WTC11 (cell line): Measurements from ENCODE around the gene MARF1. TPM values are rescaled to one million over a fixed set of nuclear protein-coding genes. Genes with fewer than 3 reads are reported as not detected.

ENCODE experiments used
- ATAC-seq: fragments of 200-7000 bp; cut with Tn5 transposase; 2 replicates; pipeline ENCODE4 v1.10.0; 2021; ENCODE audit warnings: mild to moderate bottlenecking, moderate library complexity
- CTCF ChIA-PET: fragments of 300-600 bp; sonication (Branson Sonifier 250); formaldehyde crosslinking; loops from one replicate; lab custom pipeline; 2021; ENCODE audit warnings: antibody characterized with exemption; lab: Charles Lee
- POLR2A ChIA-PET: fragments of 350-600 bp; sonication (Branson Sonifier 250); formaldehyde crosslinking; loops from one replicate; lab custom pipeline; 2021; ENCODE audit warnings: antibody characterized with exemption; lab: Charles Lee
- DNase-seq: peaks from one replicate; pipeline ENCODE4 v3.0.0; 2021; ENCODE audit warnings: low spot score
- H3K27ac Mint-ChIP-seq: 2 replicates; pipeline ENCODE4 v1.8.0; 2021; ENCODE audit warnings: mixed read lengths
- H3K27me3 Mint-ChIP-seq: 2 replicates; pipeline ENCODE4 v1.8.0; 2021; ENCODE audit warnings: low read depth, mild to moderate bottlenecking, moderate library complexity, mixed read lengths
- H3K36me3 Mint-ChIP-seq: 2 replicates; pipeline ENCODE4 v1.8.0; 2021; ENCODE audit warnings: mixed read lengths
- H3K4me1 Mint-ChIP-seq: 2 replicates; pipeline ENCODE4 v1.8.0; 2022; ENCODE audit warnings: mixed read lengths
- H3K4me3 Mint-ChIP-seq: 2 replicates; pipeline ENCODE4 v1.8.0; 2021; ENCODE audit warnings: mild to moderate bottlenecking, moderate library complexity, mixed read lengths
- H3K9me3 Mint-ChIP-seq: 2 replicates; pipeline ENCODE4 v1.8.0; 2021; ENCODE audit warnings: mixed read lengths
- AFF4 ChIP-seq: sonication (generic); formaldehyde crosslinking; IDR thresholded peaks from 2 replicates; pipeline ENCODE4 v1.8.1; 2023; ENCODE audit warnings: mild to moderate bottlenecking, missing genetic modification reagents, borderline replicate concordance
- ATF1 ChIP-seq: sonication (generic); formaldehyde crosslinking; IDR thresholded peaks from 2 replicates; pipeline ENCODE4 v1.8.1; 2023; ENCODE audit warnings: mild to moderate bottlenecking, moderate library complexity, missing genetic modification reagents
- ATF6 ChIP-seq: sonication (generic); formaldehyde crosslinking; IDR thresholded peaks from 2 replicates; pipeline ENCODE4 v1.8.1; 2023; ENCODE audit warnings: mild to moderate bottlenecking, missing genetic modification reagents
- CBFB ChIP-seq: sonication (generic); formaldehyde crosslinking; IDR thresholded peaks from 2 replicates; pipeline ENCODE4 v1.8.1; 2022; ENCODE audit warnings: mild to moderate bottlenecking, low read depth, missing genetic modification reagents
- EMX1 ChIP-seq: fragments of 250-450 bp; sonication (Bioruptor Pico); IDR thresholded peaks from 2 replicates; pipeline ENCODE4 v1.8.0; 2021; ENCODE audit warnings: mild to moderate bottlenecking
- ETV6 ChIP-seq: sonication (generic); formaldehyde crosslinking; IDR thresholded peaks from 2 replicates; pipeline ENCODE4 v1.8.1; 2022; ENCODE audit warnings: mild to moderate bottlenecking, missing genetic modification reagents
- GRHL2 ChIP-seq: fragments of 250-450 bp; sonication (Bioruptor Pico); IDR thresholded peaks from 2 replicates; pipeline ENCODE4 v1.8.0; 2022; ENCODE audit warnings: mild to moderate bottlenecking, moderate library complexity; ENCODE audit not compliant: insufficient replicate concordance, severe bottlenecking
- HMGA2 ChIP-seq: fragments of 250-450 bp; sonication (Bioruptor Pico); IDR thresholded peaks from 2 replicates; pipeline ENCODE4 v1.4.0; 2021; ENCODE audit warnings: mild to moderate bottlenecking, moderate library complexity
- HMGXB4 ChIP-seq: sonication (generic); formaldehyde crosslinking; IDR thresholded peaks from 2 replicates; pipeline ENCODE4 v1.8.1; 2023; ENCODE audit warnings: mild to moderate bottlenecking, moderate library complexity, missing genetic modification reagents
- JUN ChIP-seq: sonication (generic); formaldehyde crosslinking; IDR thresholded peaks from 2 replicates; pipeline ENCODE4 v1.8.0; 2023; ENCODE audit warnings: mild to moderate bottlenecking, missing genetic modification reagents
- KAT7 ChIP-seq: sonication (generic); formaldehyde crosslinking; IDR thresholded peaks from 2 replicates; pipeline ENCODE4 v1.8.1; 2023; ENCODE audit warnings: missing genetic modification reagents, mild to moderate bottlenecking, borderline replicate concordance
- NR1H2 ChIP-seq: sonication (generic); formaldehyde crosslinking; IDR thresholded peaks from 2 replicates; pipeline ENCODE4 v1.9.0; 2021; ENCODE audit warnings: mild to moderate bottlenecking, moderate library complexity, missing genetic modification reagents
- ZNF281 ChIP-seq: sonication (generic); formaldehyde crosslinking; IDR thresholded peaks from 2 replicates; pipeline ENCODE4 v1.8.0; 2023; ENCODE audit warnings: mild to moderate bottlenecking, missing genetic modification reagents
- total RNA-seq: library from RNA; stranded (reverse); gene quantifications from 3 replicates; pipeline ENCODE4 v1.2.3, GENCODE V29; 2021
- TF ChIP-seq, protein P1 (sequence below): fragments of 200-600 bp; IDR thresholded peaks from 2 replicates; pipeline ENCODE4 v1.8.0; 2022; ENCODE audit warnings: antibody characterized with exemption
- TF ChIP-seq, protein P2 (sequence below): fragments of 250-450 bp; sonication (Bioruptor Pico); IDR thresholded peaks from 2 replicates; pipeline ENCODE4 v1.9.0; 2021; ENCODE audit warnings: moderate library complexity, mild to moderate bottlenecking, inconsistent platforms, borderline replicate concordance

Gene MARF1
- total RNA-seq, 1 experiment from 2014 or later: 31.9 TPM

GRCh38 chr16:15605839-15606517, 37.0 kb downstream of the MARF1 start (continued):
- no peak for TF ChIP-seq AFF4 (CRISPR knock-in tag)

- Mint-ChIP-seq H3K9me3 (no peaks in the 10 kb centered on the region), H3K36me3 (peaks cover 70% of the 10 kb centered on the region), H3K27me3 (no peaks in the 10 kb centered on the region), H3K4me1 (peaks cover 8% of the 10 kb centered on the region), H3K27ac (no peak overlapping the region), H3K4me3 (no peak overlapping the region)
- DNase-seq: no peak
- no peak for ATAC-seq
- ChIA-PET CTCF (no interaction called here), POLR2A (no interaction called here)
- no peak for TF ChIP-seq CBFB
- TF ChIP-seq, protein P1, sequence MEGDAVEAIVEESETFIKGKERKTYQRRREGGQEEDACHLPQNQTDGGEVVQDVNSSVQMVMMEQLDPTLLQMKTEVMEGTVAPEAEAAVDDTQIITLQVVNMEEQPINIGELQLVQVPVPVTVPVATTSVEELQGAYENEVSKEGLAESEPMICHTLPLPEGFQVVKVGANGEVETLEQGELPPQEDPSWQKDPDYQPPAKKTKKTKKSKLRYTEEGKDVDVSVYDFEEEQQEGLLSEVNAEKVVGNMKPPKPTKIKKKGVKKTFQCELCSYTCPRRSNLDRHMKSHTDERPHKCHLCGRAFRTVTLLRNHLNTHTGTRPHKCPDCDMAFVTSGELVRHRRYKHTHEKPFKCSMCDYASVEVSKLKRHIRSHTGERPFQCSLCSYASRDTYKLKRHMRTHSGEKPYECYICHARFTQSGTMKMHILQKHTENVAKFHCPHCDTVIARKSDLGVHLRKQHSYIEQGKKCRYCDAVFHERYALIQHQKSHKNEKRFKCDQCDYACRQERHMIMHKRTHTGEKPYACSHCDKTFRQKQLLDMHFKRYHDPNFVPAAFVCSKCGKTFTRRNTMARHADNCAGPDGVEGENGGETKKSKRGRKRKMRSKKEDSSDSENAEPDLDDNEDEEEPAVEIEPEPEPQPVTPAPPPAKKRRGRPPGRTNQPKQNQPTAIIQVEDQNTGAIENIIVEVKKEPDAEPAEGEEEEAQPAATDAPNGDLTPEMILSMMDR: no peak
- TF ChIP-seq GRHL2 (CRISPR knock-in tag): no peak
- no peak for TF ChIP-seq ATF6 (CRISPR knock-in tag)
- TF ChIP-seq JUN: no peak
- TF ChIP-seq EMX1: no peak
- no peak for TF ChIP-seq ATF1 (CRISPR knock-in tag)
- no peak for TF ChIP-seq HMGXB4 (CRISPR knock-in tag)
- no peak for TF ChIP-seq NR1H2
- no peak for TF ChIP-seq KAT7
- TF ChIP-seq, protein P2, sequence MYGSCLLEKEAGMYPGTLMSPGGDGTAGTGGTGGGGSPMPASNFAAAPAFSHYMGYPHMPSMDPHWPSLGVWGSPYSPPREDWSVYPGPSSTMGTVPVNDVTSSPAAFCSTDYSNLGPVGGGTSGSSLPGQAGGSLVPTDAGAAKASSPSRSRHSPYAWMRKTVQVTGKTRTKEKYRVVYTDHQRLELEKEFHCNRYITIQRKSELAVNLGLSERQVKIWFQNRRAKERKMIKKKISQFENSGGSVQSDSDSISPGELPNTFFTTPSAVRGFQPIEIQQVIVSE (CRISPR knock-in tag): no peak
- no peak for TF ChIP-seq ZNF281
- TF ChIP-seq ETV6: no peak
- no peak for TF ChIP-seq HMGA2
These were observed 38.2 kb downstream of the MARF1 start for GRCh38 chr16:15604460-15605440.
